Erythroblast (primary cell): ENCODE measurements around the gene CCSER1.

ENCODE experiments used
- GATA1 ChIP-seq: IDR thresholded peaks from 2 replicates; pipeline ENCODE4 v1.6.1; 2011; ENCODE audit warnings: low read depth, mild to moderate bottlenecking, control low read depth, low read length, moderate library complexity
- POLR2A ChIP-seq: IDR thresholded peaks from 2 replicates; pipeline ENCODE4 v1.6.1; 2011; ENCODE audit warnings: mild to moderate bottlenecking, low read length

- TF ChIP-seq POLR2A (no peak), GATA1 (no peak)
Measured at GRCh38 chr4:91228659-91229058, 1101.5 kb downstream of the CCSER1 start.
